ENCODE measurements around the gene RBFOX2.
"Not testable (repeated sequence)": the region's sequence is repeated elsewhere in the genome, so short reads cannot be mapped to it uniquely, and the experiment has no call there.

The RBFOX2 gene, protein sequence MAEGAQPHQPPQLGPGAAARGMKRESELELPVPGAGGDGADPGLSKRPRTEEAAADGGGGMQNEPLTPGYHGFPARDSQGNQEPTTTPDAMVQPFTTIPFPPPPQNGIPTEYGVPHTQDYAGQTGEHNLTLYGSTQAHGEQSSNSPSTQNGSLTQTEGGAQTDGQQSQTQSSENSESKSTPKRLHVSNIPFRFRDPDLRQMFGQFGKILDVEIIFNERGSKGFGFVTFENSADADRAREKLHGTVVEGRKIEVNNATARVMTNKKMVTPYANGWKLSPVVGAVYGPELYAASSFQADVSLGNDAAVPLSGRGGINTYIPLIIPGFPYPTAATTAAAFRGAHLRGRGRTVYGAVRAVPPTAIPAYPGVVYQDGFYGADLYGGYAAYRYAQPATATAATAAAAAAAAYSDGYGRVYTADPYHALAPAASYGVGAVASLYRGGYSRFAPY

DNA sequence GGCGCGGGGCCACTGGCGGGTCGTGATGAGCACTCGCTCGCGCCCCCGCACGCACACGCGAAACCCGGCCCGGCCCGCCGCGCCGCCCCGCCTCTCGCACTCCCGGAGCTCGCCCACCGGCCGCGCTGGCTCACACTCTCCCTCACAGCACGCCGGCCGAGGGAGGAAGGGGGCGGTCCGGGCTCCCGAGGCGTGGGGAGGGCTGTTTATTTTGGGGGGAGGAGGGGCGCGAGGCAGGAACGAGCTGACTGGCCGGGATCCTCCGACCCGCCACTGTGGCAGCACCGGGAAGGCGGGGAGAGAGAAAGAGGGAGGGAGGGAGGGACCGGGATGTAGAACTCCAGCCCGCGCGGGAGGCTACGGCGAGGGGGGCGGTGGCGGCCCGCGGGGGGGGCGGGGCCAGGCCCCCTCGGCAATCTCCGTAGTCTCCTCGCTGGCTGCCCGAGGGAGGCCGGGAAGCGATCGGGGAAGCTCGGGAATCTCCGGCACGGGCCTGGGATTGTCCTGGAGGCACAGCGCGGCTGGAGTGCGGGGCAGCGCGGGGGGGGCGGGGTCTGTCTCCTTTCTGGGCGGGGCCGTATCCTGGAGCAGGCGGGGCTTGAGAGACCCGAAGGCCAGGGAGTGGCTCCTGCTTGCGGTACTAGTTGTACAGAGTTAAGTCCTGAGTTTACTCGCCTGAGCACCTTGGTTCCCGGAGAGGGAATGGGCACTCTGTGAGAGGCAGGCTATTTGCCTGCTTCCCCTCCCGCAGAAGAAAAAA, at the start of gene RBFOX2:
Gene RBFOX2 (minus strand): TSS at position 179 of the 760 bp plus-strand sequence. CDS start 399 bp downstream, outside the sequence.
- DNase-seq (ENCODE audit: low read depth in 2 of 2), result peak; percentile 64 to 81

DNA sequence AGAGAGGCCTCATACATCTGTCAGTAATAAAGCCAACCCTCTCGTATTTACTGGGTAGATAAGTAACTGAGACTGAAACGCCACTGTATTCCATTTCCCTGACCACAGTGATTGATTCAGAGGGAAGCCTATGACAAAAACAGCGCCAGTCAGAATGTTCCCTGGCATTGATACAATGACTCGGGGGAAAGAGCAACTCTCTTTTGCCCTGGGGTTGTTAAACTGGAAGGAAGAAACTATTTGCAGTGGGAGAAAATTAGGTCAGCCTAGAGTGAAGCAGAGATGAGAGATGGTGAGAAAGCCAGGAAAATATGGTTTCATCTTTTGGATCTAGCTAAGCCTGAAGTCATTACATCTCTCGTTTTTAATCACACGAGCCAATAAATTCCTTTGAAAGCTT, 48.6 kb upstream of the RBFOX2 start:
- DNase-seq (ENCODE audit: low read depth in 2 of 2), result no peak

DNA sequence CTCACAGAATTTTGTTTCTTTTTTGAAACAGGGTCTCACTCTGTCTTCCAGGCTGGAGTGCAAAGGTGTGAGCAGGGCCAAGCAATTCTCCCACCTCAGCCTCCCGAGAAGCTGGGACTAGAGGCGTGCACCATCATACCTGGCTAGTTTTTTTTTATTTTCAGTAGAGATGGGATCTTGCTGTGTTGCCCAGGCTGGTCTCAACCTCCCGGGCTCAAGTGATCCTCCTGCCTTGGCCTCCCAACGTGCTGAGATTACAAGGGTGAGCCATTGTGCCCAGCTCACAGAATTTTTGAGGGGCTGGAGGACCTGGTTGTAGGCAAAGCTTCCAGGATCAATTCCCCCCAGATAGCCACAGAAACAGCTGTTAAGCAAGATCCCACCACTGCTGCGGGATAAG, 47.1 kb upstream of the RBFOX2 start:
- no peak for DNase-seq (ENCODE audit: low read depth in 2 of 2)

DNA sequence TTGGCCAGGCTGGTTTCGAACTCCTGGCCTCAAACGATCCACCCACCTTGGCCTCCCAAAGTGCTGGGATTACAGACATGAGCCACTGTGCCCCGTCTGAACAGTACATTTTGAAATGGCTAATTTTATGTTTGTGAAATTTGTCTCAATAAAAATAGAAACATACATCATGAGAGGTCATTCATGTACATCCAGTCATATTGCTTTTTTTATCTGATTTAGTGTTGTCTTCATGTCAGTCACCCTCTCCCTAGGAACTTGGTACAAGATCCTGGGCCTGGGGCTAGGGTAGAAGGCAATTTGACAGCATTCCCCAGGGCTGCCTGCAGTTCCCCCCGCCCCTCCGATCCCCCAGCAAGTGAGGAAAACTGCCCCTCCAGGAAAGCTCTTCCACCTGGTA, 46.6 kb upstream of the RBFOX2 start:
- DNase-seq (ENCODE audit: low read depth in 2 of 2), result no peak

DNA sequence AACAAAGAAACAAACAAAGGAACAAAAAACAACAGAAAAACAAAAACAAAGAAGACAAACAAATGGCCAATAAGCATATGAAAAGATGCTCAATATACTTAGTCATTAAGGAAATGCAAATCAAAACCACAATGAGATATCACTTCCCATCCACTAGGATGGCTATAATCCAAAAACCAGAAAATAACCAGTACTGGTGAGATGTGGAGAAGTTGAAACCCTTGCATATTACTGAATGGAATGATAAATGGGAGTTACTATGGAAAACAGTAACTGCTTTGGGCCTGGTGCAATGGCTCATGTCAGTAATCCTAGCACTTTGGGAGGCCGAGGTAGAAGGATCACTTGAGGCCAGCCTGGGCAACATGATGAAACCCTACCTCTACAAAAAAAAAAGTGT, 44.9 kb upstream of the RBFOX2 start:
- no peak for DNase-seq (ENCODE audit: low read depth in 2 of 2)

DNA sequence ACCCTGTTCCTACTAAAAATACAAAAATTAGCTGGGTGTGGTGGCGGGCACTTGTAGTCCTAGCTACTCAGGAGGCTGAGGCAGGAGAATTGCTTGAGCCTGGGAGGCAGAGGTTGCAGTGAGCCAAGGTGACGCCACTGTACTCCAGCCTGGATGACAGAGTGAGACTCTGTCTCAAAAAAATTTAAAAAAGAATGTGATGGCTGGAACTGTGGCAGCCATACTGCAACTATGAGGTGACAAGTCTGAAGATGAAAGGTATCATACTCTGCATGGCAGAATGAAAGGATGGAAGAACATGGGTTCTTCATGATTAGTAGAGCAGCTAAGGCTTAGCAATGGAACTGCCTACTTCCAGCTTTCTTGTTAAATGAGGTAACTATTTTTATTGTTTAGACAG, 42.0 kb upstream of the RBFOX2 start:
- not testable (repeated sequence) for DNase-seq (ENCODE audit: low read depth in 2 of 2)

DNA sequence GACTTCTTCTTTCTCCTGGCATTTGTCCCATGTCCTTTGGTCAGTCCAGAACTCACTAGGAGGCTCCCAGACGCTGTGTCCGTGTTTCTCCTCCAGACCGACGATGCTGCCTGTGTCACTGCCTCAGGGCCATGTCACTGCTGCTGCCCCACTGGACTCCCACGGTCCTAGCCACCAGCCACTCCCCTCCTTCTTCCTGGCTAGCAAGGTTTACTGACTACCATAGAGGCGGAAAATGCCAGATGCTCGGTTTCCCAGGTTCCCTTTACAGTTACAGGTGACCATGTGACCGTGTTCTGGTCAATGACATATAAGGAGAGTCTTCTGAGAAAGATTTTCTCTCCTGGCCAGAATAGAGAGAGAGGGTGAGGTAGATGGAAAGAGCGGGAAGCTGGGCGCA, 40.7 kb upstream of the RBFOX2 start:
- DNase-seq (ENCODE audit: low read depth in 2 of 2), result no peak

DNA sequence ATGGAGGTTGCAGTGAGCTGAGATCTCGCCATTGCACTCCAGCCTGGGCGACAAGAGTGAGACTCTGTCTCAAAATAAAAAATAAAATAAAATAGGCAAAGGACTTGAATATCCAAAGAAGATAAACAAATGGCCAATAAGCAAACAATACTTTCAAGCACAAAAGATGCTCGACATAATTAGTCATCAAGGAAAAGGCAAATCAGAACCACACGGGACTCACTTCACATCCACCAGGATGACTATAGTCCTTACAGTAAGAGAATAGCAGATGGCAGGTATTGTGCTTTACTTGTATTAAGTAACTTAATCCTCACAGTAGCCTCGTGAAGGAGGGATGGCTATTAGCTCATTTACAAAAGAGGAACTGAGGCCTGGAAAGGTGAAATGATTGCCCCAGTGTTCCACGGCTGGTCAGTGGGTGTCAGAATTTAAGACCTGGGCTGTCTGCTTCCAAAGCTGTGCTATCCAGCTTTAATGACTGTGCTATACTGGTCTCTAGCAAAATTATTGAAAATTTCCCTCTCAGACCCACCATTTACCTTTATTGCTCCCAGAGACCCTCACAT, 40.2 kb upstream of the RBFOX2 start:
- DNase-seq (ENCODE audit: low read depth in 2 of 2), result no peak

DNA sequence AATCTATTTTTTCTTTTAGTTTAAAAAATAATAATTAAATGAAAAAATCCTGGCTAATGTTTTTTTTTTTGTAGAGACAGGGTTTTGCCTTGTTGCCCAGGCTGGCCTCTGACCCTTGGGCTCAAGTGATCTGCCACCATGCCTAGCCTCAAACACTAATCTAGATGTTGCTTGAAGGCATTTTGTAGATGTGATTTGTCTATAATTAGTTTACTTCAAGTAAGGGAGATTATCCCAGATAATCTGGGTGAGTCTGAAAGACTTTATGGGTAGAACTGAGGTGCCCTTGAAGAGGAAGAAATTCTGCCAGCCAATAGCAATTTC, 38.6 kb upstream of the RBFOX2 start:
- no peak for DNase-seq (ENCODE audit: low read depth in 2 of 2)

DNA sequence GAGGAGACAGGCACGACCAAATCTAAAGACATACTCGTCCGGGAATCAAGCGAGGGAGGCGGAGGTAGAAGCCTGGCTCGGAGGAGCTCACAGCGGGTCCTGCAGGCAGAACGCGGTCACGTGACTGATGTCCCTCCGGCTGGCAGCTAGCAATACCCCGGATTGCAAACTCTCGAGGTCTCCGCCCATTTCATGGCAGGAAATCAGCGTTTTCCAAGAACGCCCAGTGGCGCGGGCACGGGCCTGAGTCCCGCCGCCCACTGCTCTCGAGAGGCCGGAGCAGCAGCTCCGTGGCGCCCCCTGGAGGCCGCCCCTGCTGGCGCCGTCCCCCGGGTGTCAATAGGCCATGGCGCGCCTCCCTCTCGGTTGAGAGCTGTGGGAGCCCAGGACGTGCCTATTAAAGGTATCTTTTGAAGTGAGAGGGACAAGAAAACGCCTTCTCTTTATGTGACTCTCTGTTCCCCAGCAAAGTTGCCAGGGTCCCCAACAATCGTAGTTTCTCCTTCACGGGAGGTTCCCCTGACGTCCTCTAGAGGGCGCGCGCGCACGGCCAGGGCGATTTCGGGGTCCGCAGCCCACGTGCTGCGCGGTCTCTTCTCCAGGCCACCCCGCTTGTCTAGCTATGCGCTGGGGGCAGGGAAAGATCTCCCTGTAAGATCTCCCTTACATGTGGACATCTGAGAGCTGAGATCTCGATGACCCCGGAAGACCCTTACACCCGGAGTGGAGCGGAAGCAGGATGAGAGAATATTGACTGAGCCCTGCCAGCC, 37.3 kb upstream of the RBFOX2 start:
- peak; percentile 34 to 66 for DNase-seq (ENCODE audit: low read depth in 2 of 2)

DNA sequence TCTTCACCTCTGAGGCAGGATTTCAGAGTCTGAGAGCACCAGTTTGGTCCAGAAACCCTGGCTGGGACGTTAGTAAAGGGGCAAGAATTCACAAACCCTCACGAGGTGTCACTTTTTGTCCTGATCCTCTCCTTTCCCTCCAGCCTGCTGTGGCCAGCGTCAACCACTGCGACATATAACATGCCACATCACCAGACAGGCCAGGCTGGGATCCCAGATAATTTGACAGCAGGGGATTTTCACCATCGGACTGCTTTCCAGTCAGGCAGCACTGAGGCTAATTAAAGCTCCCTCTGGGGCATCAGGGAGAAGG, 36.8 kb upstream of the RBFOX2 start:
- no peak for DNase-seq (ENCODE audit: low read depth in 2 of 2)

DNA sequence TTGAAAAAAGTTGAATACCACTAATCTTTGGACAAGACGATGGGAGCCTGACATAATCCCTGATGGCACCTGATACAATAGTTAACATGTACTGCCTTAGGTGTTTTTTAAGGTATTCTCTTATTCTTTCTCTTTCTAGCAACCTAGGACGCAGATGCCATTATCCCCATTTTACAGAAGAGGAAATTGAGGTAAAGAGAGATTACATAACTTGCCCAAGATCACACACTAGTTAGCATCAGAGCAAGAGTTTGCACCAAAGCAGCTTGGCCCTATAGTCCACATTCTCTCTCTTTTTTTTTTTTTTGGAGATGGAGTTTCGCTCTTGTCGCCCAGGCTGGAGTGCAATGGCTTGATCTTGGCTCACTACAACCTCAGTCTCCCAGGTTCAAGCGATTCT, 35.7 kb upstream of the RBFOX2 start:
- no peak for DNase-seq (ENCODE audit: low read depth in 2 of 2)

DNA sequence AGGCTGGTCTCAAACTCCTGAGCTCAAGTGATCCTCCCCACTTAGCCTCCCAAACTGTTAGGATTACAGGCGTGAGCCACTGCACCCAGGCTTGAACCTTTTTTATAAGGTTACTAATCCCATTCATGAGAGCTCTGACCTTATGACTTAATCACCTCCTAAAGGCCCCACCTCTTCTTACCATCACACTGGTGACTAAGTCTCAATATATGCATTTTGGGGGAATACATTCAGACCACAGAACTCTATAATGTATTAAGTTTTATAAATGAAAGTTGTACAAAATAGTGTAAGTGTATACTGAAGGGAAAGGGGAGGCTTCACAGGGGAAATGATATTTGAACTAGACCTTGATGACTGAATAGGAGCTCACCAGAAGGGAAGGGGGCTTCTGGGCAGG, 28.4 kb upstream of the RBFOX2 start:
- no peak for DNase-seq (ENCODE audit: low read depth in 2 of 2)

DNA sequence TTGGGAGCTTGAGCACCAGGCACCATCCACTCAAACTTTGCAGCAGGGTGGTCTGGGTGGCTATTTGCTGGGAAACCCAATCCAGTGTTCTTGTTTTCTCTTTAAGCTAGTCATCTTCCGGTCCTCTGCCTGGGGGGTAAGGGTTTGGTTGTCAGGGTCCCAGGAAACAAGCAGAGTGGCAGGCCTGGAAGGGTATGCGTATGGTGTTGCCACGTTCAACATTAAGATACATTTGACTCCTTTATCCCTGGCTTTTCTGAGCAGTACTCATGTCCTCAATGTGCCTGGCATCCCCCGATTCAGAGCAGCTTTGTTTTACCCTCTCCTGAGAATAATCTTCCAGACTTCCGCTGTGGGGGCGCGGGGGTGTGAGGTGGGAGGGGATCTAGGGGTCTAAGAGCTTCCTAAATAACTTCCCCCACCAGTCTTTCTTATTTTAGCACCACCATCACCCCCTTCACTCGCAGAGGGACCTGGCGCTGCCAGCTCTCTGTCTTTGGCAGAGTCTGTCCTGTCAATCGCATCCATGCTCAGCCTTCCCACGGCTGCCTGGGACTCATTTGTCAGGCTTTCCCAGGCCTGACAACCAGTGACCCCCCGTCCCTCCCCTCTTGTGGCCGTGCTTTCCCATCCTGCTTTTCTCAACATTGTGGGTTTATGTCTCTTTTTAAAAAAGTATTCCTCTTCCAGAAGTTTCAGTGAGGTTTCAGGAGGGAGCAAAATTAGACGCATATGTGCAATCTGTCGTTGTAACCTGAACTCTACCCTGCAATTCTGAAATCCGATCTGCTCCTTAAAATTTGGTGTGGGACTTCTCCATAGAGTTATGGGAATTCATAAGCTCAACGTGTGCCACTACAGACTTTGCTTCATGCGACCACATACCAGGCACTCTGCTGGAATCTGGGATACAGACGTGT, 27.0 kb upstream of the RBFOX2 start:
- no peak for DNase-seq (ENCODE audit: low read depth in 2 of 2)

DNA sequence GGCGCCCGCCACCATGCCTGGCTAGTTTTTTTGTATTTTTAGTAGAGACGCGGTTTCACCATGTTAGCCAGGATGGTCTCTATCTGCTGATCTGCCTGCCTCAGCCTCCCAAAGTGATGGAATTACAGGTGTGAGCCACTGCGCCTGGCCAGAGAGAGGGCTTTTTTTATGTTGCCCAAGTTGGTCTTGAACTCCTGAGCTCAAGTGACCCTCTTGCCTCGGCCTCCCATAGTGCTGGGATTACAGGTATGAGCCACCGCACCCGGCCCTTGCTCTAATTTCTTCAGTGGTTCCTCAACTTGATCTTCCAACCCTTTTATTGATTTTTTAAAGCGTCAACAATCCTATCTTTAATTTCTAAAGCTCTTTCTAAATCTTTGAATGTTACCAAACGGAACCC, 25.8 kb upstream of the RBFOX2 start:
- not testable (repeated sequence) for DNase-seq (ENCODE audit: low read depth in 2 of 2)

DNA sequence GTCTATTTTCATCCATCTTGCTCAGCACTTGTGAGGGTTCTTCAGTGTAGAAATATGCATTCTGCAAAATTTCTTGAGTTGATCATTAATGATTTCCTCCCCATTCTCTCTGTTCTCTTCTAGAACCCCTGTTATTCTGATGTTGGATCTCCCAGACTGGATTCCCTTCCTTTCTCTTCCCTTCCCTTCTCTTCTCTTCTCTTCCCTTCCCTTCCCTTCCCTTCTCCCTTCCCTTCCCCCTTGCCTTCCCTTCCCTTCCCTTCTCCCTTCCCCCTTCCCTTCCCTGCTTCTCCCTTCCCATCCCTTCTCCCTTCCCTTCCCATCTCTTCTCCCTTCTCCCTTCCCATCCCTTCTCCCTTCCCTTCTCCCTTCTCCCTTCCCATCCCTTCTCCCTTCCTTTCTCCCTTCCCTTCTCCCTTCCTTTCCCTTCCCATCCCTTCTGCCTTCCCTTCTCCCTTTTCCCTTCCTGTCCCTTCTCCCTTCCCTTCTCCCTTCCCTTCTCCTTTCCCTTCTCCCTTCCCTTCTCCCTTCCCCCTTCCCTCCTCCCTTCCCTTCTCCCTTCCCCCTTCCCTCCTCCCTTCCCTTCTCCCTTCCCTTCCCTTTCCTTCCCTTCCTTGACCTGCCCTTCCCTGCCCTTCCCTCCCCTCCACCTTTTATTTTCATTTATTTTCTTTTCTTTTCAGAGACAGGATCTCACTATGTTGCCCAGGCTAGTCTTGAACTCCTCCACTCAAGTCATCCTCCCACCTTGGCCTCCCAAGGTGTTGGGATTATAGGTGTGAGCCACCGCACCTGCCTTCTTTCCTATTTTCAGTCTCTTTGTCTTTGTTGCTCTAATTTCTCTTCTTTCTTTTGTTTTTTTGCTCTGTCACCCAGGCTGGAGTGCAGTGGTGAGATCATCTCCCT, 24.9 kb upstream of the RBFOX2 start:
- no peak for DNase-seq (ENCODE audit: low read depth in 2 of 2)

DNA sequence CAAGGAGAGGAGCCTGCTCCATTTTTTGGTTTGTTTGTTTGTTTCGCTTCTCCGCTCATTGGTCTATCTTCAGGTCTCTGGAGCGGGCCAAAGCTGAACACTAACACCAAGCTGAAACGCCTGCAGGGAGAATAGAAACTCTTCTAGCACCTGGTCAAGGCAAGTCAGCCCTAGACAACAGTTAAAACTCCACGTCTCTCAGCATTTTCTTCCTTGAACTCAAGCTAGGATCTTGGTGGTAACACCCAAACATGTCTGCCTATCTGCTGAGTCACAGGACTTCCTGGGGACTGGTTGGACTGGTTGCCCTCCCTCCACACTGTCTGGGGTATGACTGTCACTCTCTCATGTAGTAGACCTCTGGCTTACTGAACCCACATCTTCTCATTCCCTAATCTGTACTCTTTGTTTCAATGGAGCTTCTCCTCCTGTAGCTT, 23.9 kb upstream of the RBFOX2 start:
- DNase-seq (ENCODE audit: low read depth in 2 of 2), result no peak

DNA sequence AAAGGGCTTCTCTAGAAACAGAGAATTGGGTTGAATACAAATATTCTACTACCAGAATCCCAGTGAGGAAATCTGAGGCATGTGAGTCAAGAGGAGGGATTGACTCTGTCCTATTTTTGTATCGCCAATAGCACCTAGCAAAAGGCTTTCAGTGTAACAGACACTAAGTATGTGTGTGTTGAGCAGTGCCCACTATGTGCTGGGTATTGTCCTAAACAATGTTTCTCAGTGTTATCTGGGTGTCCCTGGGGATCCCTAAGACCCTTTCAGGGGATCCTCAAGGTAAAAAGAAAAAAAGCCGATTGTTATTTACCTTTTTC, 21.0 kb upstream of the RBFOX2 start:
- no peak for DNase-seq (ENCODE audit: low read depth in 2 of 2)

DNA sequence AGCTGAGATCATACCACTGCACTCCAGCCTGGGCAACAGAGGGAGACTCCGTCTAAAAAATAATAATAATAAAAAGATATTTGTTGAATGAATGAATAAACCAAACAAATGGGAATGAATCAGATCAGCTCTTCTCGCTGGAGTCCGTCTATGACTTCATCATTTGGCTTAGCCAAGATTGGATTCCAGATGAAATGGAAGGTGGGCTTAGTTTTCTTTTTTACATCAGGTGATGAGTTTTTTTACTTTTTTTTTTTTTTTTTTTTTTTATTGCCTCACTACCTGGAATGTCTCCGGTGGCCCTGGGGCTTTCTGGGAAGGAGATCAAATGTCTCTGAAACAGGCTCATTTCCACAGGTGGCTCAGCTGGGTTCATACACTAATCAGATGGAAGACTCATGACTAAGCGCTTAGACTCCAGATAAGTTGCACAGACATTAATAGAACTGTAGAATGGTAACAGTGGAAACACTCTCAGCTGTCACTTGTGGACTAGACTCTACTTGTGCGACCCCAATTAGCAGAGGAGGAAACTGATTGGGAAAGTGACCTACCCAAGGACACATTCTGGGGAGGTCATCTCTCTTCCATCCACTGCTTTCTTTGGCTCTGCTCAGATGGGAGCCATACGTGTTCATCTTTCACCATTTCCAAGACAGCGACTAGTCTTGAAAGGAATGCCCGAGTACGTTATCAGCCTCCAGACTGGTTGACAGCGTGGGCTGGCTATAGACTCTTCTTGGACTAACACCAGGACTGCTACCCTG, 20.5 kb upstream of the RBFOX2 start:
- no peak for DNase-seq (ENCODE audit: low read depth in 2 of 2)

DNA sequence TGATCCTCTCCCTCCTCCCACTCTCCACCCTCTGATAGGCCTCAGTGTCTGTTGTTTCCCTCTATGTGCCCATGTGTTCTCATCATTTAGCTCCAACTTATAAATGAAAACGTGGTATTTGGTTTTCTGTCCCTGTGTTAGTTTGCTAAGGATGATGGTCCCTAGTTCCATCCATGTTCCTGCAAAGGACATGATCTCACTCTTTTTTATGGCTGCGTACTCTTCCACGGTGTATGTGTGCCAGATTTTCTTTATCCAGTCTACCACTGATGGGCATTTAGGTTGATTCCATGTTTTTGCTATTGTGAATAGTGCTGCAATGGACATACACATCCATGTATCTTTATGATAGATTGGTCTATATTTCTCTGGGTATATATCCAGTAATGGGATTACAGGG, 15.9 kb upstream of the RBFOX2 start:
- not testable (repeated sequence) for DNase-seq (ENCODE audit: low read depth in 2 of 2)
